Stimulated activated CD4-positive, alpha-beta T cell treated with anti-CD3 and anti-CD28 coated beads, Interleukin-2, amount 100 ng/mL, for 24 hours (primary cell): ENCODE results near the gene ST6GALNAC2.
A peak's percentile ranks its signal among the peaks of the same experiment; 100 is the strongest.
"Not testable (repeated sequence)": the region's sequence is repeated elsewhere in the genome, so short reads cannot be mapped to it uniquely, and the experiment has no call there.

Experiments used
- DNase-seq, 2 donors: peaks; one replicate each; pipeline ENCODE4 v3.0.0-alpha.2; 2020

ST6GALNAC2 gene

GRCh38 chr17:76585649-76586593, at the start of gene ST6GALNAC2:
Gene ST6GALNAC2 (minus strand): TSS chr17:76585860. CDS start chr17:76585808, 52 bp downstream.
- peak; percentile 38 to 50 for DNase-seq

GRCh38 chr17:76635039-76635438, 49.4 kb upstream of the ST6GALNAC2 start:
- DNase-seq, result no peak

GRCh38 chr17:76633628-76634328, 48.1 kb upstream of the ST6GALNAC2 start:
- no peak for DNase-seq

GRCh38 chr17:76631821-76632565, 46.3 kb upstream of the ST6GALNAC2 start:
- no peak for DNase-seq

- DNase-seq, result no peak
These were observed 44.5 kb upstream of the ST6GALNAC2 start for GRCh38 chr17:76630151-76630550.

- no peak for DNase-seq
These were observed 41.9 kb upstream of the ST6GALNAC2 start for GRCh38 chr17:76627510-76627909.

GRCh38 chr17:76626442-76626841, 40.8 kb upstream of the ST6GALNAC2 start:
- DNase-seq, result no peak

- DNase-seq, result no peak
These were observed 39.8 kb upstream of the ST6GALNAC2 start for GRCh38 chr17:76625496-76625895.

GRCh38 chr17:76623271-76624146, 37.8 kb upstream of the ST6GALNAC2 start:
- DNase-seq, result peak; percentile 81 to 86

GRCh38 chr17:76617838-76618237, 32.2 kb upstream of the ST6GALNAC2 start:
- no peak for DNase-seq

- DNase-seq, result no peak
These were observed 29.4 kb upstream of the ST6GALNAC2 start for GRCh38 chr17:76614912-76615617.

GRCh38 chr17:76614064-76614759, 28.6 kb upstream of the ST6GALNAC2 start:
- not testable (repeated sequence) for DNase-seq

- DNase-seq, result no peak
These were observed 27.6 kb upstream of the ST6GALNAC2 start for GRCh38 chr17:76612977-76613851.

- no peak for DNase-seq
These were observed 26.8 kb upstream of the ST6GALNAC2 start for GRCh38 chr17:76612465-76612864.

- no peak for DNase-seq
These were observed 26.1 kb upstream of the ST6GALNAC2 start for GRCh38 chr17:76611758-76612157.

GRCh38 chr17:76611080-76611749, 25.6 kb upstream of the ST6GALNAC2 start:
- DNase-seq, result not testable (repeated sequence)

- not testable (repeated sequence) for DNase-seq
These were observed 21.0 kb upstream of the ST6GALNAC2 start for GRCh38 chr17:76606685-76607084.

- DNase-seq, result no peak
These were observed 15.4 kb upstream of the ST6GALNAC2 start for GRCh38 chr17:76601065-76601464.
